Right lobe of liver (tissue), 4 donors: ENCODE measurements around the gene POR.

Experiments
- CTCF ChIP-seq, 4 donors: fragments of 200-600 bp in 3 of 4; fragments of 450-650 bp in 1 of 4; IDR thresholded peaks; one replicate each; pipeline versions ENCODE4 v1.5.1 to v1.8.0; 2016 to 2022; ENCODE audit warnings: antibody characterized with exemption in 4 of 4, mild to moderate bottlenecking in 2 of 4
- POLR2A ChIP-seq: fragments of 450-650 bp; IDR thresholded peaks from one replicate; pipeline ENCODE4 v1.6.1; 2017; ENCODE audit warnings: antibody characterized with exemption, mild to moderate bottlenecking
- donor health status: DM: no; HTN: no; CAD: no.
- donor health status: DM: no; HTN: no; CAD: no.
- donor health status: DM: no; HTN: yes; CAD: no.

GRCh38 chr7:75928568-75928914, 13.6 kb downstream of the POR start:
- TF ChIP-seq CTCF (IDR thresholded peaks at IDR 0.05) = no peak
- TF ChIP-seq POLR2A = no peak
